ENCODE results near the gene CACUL1.
A peak's percentile ranks its signal among the peaks of the same experiment; 100 is the strongest.

CACUL1 gene

DNA sequence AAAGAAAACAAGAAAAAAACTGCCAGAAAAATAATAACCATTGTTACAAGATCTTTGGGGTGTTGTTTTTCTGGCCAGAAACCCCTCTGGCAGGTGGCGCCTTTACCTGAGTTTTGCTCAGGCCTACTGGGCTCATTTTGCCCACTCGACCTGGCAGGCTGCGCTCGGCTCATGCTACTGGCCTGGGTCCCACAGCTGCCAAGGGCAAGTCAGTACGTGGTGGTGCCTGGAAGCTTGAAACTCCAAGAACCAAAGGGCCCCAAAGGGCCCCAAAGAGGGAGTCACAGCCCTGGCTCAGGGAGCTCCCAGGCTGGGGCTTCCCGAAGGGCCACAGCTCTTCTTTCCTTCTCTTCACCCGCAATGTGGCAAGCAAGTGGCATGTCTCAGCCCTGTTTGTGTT lies 42.7 kb downstream of the CACUL1 start:
- DNase-seq (ENCODE audit: low read depth) = no peak
- TF ChIP-seq, protein P1, sequence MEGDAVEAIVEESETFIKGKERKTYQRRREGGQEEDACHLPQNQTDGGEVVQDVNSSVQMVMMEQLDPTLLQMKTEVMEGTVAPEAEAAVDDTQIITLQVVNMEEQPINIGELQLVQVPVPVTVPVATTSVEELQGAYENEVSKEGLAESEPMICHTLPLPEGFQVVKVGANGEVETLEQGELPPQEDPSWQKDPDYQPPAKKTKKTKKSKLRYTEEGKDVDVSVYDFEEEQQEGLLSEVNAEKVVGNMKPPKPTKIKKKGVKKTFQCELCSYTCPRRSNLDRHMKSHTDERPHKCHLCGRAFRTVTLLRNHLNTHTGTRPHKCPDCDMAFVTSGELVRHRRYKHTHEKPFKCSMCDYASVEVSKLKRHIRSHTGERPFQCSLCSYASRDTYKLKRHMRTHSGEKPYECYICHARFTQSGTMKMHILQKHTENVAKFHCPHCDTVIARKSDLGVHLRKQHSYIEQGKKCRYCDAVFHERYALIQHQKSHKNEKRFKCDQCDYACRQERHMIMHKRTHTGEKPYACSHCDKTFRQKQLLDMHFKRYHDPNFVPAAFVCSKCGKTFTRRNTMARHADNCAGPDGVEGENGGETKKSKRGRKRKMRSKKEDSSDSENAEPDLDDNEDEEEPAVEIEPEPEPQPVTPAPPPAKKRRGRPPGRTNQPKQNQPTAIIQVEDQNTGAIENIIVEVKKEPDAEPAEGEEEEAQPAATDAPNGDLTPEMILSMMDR (conservative IDR thresholded peaks at IDR 0.05; ENCODE audit: control insufficient read depth, insufficient read depth, low read depth, low read length) = no peak
- no peak overlapping the region for H3K4me3 ChIP-seq (ENCODE audit: control insufficient read depth, low read depth, low read length)

- TF ChIP-seq, protein P1 (conservative IDR thresholded peaks at IDR 0.05; ENCODE audit: control insufficient read depth, insufficient read depth, low read depth, low read length) = no peak
- no peak overlapping the region for H3K4me3 ChIP-seq (ENCODE audit: control insufficient read depth, low read depth, low read length)
- no peak for DNase-seq (ENCODE audit: low read depth)
Measured at GRCh38 chr10:118710487-118710886, 44.3 kb downstream of the CACUL1 start.

DNA sequence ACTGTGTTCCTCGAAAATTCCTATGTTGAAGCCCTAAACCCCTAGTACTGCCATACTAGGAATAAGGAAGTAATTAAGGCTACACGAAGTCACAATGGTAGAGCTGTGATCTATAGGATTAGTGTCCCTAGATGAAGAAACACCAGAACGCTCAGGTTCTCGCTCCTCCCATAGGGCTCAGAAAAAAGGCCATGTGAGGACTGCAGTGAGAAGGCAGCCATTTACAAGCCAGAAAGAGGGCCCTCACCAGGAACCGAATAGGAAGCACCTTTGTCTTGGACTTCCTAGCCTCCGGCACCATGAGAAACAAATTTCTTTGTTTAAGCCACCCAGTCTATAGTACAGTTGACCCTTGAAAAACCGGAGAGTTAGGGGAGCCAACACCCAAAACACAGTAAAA lies 46.2 kb downstream of the CACUL1 start:
- DNase-seq (ENCODE audit: low read depth) = no peak
- TF ChIP-seq, protein P1 (conservative IDR thresholded peaks at IDR 0.05; ENCODE audit: control insufficient read depth, insufficient read depth, low read depth, low read length) = no peak
- no peak overlapping the region for H3K4me3 ChIP-seq (ENCODE audit: control insufficient read depth, low read depth, low read length)

GRCh38 chr10:118704711-118705110 lies 50.1 kb downstream of the CACUL1 start:
- DNase-seq (ENCODE audit: low read depth) = no peak
- TF ChIP-seq, protein P1 (conservative IDR thresholded peaks at IDR 0.05; ENCODE audit: control insufficient read depth, insufficient read depth, low read depth, low read length) = no peak
- H3K4me3 ChIP-seq (ENCODE audit: control insufficient read depth, low read depth, low read length) = no peak overlapping the region

DNA sequence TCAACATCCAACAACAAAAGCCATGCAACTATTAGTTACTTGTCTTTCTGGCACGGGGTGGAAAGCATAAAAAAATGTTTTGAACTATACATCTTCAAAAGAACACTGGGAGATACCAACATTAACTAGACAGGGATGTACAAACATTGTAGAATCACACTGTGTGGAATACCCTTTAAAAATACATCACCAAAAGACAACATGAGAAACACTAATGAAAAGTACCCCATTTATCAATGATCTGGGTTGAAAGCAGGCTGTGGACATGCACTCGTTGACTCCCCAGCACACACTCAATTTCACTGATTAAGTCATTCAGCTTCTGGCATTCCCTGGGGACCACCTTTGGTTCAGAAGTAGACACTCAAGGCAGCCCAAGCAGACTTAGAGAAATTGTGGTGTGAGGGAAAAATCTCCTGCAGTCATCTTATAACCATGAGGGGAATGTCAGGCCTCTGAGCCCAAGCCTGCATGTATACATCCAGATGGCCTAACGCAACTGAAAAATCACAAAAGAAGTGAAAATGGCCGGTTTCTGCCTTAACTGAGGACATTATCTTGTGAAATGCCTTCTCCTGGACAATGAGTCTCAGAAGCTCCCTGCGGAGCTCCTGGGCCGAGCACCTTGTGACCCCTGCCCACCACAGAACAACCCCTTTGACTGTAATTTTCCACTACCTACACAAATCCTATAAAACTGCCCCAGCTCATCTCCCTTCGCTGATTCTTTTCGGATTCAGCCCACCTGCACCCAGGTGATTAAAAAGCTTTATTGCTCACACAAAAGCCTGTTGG lies 53.0 kb downstream of the CACUL1 start:
- TF ChIP-seq, protein P1 (conservative IDR thresholded peaks at IDR 0.05; ENCODE audit: control insufficient read depth, insufficient read depth, low read depth, low read length) = no peak
- no peak overlapping the region for H3K4me3 ChIP-seq (ENCODE audit: control insufficient read depth, low read depth, low read length)
- DNase-seq (ENCODE audit: low read depth) = peak; percentile 21

- DNase-seq (ENCODE audit: low read depth) = peak; percentile 46
- TF ChIP-seq, protein P1 (conservative IDR thresholded peaks at IDR 0.05; ENCODE audit: control insufficient read depth, insufficient read depth, low read depth, low read length) = no peak
- H3K4me3 ChIP-seq (ENCODE audit: control insufficient read depth, low read depth, low read length) = no peak overlapping the region
Measured at GRCh38 chr10:118698421-118698820, 56.3 kb downstream of the CACUL1 start.

Data from fibroblast of mammary gland (primary cell).